ENCODE measurements around the gene RNF150. TPM values are rescaled to one million over a fixed set of nuclear protein-coding genes. Genes with fewer than 3 reads are reported as not detected.

Gene RNF150
- total and polyA plus RNA-seq, 8 donors = 1.9 to 15.2 (median 14.1) TPM

GRCh38 chr4:140876615-140877364, 256.5 kb downstream of the RNF150 start:
- TF ChIP-seq CTCF (IDR thresholded peaks at IDR 0.05) = no peak
- peak in 2 of 4 donors; percentile 60 to 67 for DNase-seq

GRCh38 chr4:140875746-140876452, 257.4 kb downstream of the RNF150 start:
- intact Hi-C loops (cut with DNase I) = no loop called here
- Histone ChIP-seq H3K4me1 (peaks cover 0 to 4% of the 10 kb centered on the region in 2 donors), H3K9me3 (peaks cover 0 to 5% of the 10 kb centered on the region in 2 donors), H3K4me3 (no peak overlapping the region), H3K27ac (no peak overlapping the region), H3K27me3 (no peaks in the 10 kb centered on the region), H3K36me3 (no peaks in the 10 kb centered on the region)
- no peak for ATAC-seq
- TF ChIP-seq CTCF (IDR thresholded peaks at IDR 0.05) = no peak
- DNase-seq = no peak

More at GRCh38 chr4:140876615-140877364, 256.5 kb downstream of the RNF150 start:
- H3K4me3 ChIP-seq = no peak overlapping the region
- intact Hi-C loops (cut with DNase I) = no loop called here
- ATAC-seq = no peak
- H3K27ac ChIP-seq = no peak overlapping the region
- no peaks in the 10 kb centered on the region for H3K36me3 ChIP-seq
- H3K4me1 ChIP-seq = peaks cover 0 to 4% of the 10 kb centered on the region in 2 donors
- H3K9me3 ChIP-seq = peaks cover 0 to 5% of the 10 kb centered on the region in 2 donors
- H3K27me3 ChIP-seq = no peaks in the 10 kb centered on the region

GRCh38 chr4:140874056-140874455, 259.2 kb downstream of the RNF150 start:
- H3K27ac ChIP-seq = no peak overlapping the region
- DNase-seq (no peak), ATAC-seq (no peak)
- peaks cover 0 to 4% of the 10 kb centered on the region in 2 donors for H3K4me1 ChIP-seq
- no peaks in the 10 kb centered on the region for H3K27me3 ChIP-seq
- no peaks in the 10 kb centered on the region for H3K36me3 ChIP-seq
- no peaks in the 10 kb centered on the region for H3K9me3 ChIP-seq
- intact Hi-C loops (cut with DNase I) = no loop called here
- no peak for TF ChIP-seq CTCF (IDR thresholded peaks at IDR 0.05)
- no peak overlapping the region for H3K4me3 ChIP-seq

- DNase-seq = peak in 1 of 4 donors; percentile 43
- Histone ChIP-seq H3K4me3 (no peak overlapping the region), H3K36me3 (no peaks in the 10 kb centered on the region), H3K4me1 (no peaks in the 10 kb centered on the region), H3K9me3 (no peaks in the 10 kb centered on the region), H3K27me3 (no peaks in the 10 kb centered on the region), H3K27ac (no peak overlapping the region)
- intact Hi-C loops (cut with DNase I) = no loop called here
- no peak for ATAC-seq
- TF ChIP-seq CTCF (IDR thresholded peaks at IDR 0.05) = no peak
Measured at GRCh38 chr4:140871368-140871767, 261.9 kb downstream of the RNF150 start.

- H3K27me3 ChIP-seq = no peaks in the 10 kb centered on the region
- DNase-seq = no peak
- no peaks in the 10 kb centered on the region for H3K36me3 ChIP-seq
- no peaks in the 10 kb centered on the region for H3K4me1 ChIP-seq
- H3K4me3 ChIP-seq = no peak overlapping the region
- no peak overlapping the region for H3K27ac ChIP-seq
- no peak for ATAC-seq
- intact Hi-C loops (cut with DNase I) = no loop called here
- no peaks in the 10 kb centered on the region for H3K9me3 ChIP-seq
- no peak for TF ChIP-seq CTCF (IDR thresholded peaks at IDR 0.05)
Measured at GRCh38 chr4:140870427-140870826, 262.8 kb downstream of the RNF150 start.
